Embryonic facial prominence (tissue), 1 donor: Measurements from ENCODE around the gene DEUP1.

Source experiments
- DNase-seq: peaks from one replicate; pipeline ENCODE4 v3.0.0-alpha.2; 2016; ENCODE audit errors: extremely low spot score

Gene DEUP1

GRCh38 chr11:93480256-93480655, 149.7 kb downstream of the DEUP1 start:
- DNase-seq = no peak

GRCh38 chr11:93480756-93481155, 150.2 kb downstream of the DEUP1 start:
- DNase-seq = no peak

- DNase-seq = no peak
Observed at GRCh38 chr11:93481279-93481678, 150.7 kb downstream of the DEUP1 start.

- no peak for DNase-seq
Observed at GRCh38 chr11:93481696-93482095, 151.2 kb downstream of the DEUP1 start.

DNA sequence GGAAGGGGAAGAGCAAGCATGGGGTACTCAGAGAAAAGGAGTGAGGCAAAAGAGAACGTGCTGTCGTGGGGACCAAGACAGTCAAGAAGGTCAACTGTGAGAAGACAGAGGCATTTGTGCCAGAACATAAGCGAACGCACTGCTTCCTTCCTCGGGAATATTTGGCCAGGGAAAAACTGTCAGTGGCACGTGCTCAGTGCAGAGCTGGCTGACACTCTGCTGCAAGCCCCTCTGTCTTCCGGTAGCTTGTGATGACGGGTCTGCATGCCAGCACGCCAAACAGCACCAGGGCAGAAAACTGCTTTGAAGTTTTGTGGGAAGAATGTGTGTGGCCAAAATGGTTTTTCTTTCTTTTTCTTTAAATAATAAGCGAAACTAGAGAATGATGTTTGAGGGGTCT, 152.0 kb downstream of the DEUP1 start:
- no peak for DNase-seq

DNA sequence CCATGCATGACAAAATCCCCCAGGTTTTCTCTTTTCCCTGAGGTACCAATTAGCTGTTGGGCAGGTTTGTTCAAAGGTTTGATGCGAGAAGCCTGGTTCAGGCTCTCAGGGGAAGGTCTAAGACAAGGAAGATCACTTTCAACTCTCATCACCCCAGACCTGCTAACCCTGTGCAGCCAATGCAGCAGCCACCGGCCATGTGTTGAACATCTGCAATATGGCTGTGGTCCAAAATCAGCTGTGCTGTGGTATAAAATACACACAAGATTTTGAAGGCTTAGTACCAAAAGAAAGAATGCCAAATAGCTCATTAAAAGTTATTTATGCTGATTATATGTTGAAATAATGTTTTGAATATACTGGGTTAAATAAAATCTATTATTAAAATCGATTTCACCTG, 154.2 kb downstream of the DEUP1 start:
- no peak for DNase-seq

DNA sequence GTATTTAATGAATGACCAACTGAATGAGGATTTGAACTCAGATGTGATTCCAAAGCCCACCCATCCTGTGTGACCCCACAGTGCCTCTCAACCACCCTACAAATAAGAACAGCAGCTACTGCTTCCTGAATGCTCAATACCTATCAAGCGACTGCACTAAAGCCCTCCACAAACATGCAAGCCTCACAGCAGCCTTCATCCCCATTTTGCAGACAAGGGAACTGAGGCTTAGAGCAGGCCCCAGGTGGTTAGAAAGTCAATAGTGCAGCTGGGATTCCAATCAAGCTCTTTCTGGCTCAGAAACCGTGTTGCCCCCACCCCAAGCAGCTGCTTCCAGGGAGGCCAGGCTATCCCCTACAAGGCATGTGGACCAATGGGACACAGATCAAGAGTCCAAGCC, 155.4 kb downstream of the DEUP1 start:
- DNase-seq = no peak

DNA sequence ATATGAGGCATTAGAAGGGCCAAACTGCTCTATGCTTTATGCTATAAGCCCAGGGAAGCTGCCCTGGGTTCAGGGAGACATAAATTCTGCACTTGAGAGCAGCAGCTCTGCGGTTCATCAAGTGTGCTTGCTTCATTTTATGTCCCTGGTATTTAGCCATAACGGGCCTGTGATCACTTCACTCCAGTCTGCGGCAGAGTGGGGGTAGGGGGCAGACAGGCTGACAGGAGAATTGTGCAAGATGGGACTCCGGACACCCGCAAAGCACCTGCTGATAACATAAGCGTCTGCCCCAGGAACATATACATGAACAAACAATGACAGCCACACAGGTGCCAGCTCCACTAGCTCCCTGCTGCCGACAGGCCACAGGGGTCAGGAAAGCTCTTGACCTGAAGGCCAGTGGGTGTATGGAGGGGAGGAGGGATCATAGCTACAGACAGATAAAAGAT, 156.5 kb downstream of the DEUP1 start:
- no peak for DNase-seq
